Renal cortical epithelial cell (primary cell): Measurements from ENCODE around the gene PPP6R3. TPM values are rescaled to one million over a fixed set of nuclear protein-coding genes. Genes with fewer than 3 reads are reported as not detected.

Source experiments
- DNase-seq: peaks from one replicate; pipeline ENCODE4 v3.0.0-alpha.2; 2011; ENCODE audit warnings: low read depth
- total RNA-seq: library from RNA; depleted of rRNA; stranded (reverse); fragments of >200 nt; gene quantifications from 2 replicates; pipeline ENCODE4 v1.2.3, GENCODE V29; 2014

The PPP6R3 gene, protein sequence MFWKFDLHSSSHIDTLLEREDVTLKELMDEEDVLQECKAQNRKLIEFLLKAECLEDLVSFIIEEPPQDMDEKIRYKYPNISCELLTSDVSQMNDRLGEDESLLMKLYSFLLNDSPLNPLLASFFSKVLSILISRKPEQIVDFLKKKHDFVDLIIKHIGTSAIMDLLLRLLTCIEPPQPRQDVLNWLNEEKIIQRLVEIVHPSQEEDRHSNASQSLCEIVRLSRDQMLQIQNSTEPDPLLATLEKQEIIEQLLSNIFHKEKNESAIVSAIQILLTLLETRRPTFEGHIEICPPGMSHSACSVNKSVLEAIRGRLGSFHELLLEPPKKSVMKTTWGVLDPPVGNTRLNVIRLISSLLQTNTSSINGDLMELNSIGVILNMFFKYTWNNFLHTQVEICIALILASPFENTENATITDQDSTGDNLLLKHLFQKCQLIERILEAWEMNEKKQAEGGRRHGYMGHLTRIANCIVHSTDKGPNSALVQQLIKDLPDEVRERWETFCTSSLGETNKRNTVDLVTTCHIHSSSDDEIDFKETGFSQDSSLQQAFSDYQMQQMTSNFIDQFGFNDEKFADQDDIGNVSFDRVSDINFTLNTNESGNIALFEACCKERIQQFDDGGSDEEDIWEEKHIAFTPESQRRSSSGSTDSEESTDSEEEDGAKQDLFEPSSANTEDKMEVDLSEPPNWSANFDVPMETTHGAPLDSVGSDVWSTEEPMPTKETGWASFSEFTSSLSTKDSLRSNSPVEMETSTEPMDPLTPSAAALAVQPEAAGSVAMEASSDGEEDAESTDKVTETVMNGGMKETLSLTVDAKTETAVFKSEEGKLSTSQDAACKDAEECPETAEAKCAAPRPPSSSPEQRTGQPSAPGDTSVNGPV
- total RNA-seq, result 130 and 164 TPM in 2 replicates

DNA sequence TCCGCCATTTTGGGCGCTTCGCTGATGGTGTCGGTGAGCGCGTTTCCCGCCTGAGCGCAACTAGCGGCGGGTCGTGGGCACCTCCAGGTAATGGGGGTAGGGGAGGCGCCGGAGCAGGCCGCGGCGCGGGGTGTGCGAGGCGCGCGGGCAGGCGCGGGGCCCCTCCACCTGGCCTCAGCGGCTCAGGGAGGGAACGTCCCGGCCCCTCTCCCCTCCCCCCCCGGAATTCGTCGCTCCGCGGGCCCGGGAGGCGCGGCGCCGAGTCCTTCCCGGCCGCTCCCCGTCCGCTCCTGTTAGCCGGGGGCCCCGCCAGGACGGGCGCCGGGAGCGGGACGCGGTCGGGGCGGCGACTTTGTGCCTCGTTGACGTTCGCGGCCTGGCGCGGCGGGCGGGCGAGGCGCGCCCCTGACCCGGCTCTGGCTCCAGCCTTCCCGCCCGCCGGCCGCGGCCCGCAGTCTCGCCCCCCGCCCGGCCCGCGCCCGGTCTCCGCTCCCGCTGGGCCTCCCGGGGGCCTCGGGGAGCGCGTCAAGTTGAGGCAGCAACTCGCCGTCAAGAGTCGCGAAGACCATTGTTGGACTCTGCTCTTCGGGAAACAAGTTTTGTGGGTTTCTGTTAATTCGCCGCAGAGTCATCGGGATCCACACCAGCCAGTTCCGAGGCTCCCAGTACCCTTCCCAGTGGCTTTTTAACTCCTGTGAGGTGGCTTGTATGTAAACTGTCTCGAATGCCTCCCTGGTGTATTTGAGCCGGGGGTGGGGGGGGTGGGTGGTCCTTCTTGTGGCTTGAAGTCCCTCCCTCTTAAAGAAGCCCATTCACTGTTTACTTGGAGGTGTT, at the start of gene PPP6R3:
PPP6R3 (plus strand) TSS at position 12 of the 834 bp plus-strand sequence. CDS start 76,913 bp downstream, outside the sequence.
- peak; percentile 41 for DNase-seq

DNA sequence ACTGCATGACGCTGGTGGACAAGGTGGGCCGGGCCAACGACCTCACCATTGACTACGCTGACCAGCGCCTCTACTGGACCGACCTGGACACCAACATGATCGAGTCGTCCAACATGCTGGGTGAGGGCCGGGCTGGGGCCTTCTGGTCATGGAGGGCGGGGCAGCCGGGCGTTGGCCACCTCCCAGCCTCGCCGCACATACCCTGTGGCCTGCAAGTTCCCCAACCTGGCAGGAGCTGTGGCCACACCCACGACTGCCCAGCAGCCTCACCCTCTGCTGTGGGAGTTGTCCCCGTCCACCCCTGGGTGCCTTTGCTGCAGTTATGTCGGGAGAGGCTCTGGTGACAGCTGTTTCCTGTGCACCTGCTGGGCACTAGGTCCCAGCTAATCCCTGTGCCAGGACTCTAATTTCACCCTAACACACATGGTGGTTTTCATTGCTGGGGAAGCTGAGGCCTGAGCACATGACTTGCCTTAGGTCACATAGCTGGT, 49.0 kb upstream of the PPP6R3 start:
- no peak for DNase-seq

DNA sequence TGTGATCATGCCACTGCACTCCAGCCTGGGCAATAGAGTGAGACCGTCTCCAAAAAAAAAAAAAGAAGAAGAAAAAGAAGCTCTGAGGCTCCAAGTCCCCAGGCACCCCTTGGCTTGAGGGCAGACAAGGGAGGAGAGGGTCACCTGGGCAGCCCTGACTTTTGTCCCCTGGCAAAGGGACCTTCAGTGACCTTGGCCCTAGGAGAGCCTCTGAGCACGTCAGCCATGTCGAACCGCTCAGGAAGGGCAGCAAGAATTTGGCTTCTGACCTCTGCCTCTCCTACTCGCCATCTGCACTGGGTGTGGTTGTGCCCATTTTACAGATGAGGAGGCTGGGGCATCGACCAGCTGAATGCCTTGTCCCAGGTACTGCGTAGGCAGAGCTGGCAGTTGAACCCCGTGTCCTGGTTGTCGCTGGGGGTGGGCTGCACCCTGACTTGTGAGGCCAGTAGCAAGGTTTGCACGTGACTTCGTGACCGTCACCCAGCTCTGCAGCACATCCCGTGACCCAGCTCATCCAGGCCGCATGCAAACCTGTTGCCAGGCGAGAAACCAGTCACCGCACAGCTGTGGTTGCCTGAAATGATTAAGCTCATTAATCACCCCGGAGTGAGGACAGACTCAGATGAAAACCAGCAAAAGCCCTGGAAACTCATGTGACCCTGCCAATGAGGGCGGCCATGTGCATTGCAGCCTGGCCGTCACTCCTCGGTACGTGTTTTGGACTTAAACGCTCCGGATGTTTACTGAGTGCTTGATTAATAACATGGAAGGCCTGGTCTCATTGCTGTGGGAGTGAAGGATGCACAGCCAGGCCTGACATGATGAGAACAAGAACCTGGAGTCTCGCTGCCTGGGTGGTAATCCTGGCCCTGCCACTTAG, 47.7 kb upstream of the PPP6R3 start:
- DNase-seq, result no peak

DNA sequence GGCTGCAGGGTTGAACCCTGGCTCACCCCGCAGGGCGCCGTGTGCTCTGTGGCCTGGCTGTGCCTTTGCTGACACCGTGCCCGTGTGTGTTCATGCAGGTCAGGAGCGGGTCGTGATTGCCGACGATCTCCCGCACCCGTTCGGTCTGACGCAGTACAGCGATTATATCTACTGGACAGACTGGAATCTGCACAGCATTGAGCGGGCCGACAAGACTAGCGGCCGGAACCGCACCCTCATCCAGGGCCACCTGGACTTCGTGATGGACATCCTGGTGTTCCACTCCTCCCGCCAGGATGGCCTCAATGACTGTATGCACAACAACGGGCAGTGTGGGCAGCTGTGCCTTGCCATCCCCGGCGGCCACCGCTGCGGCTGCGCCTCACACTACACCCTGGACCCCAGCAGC, 47.0 kb upstream of the PPP6R3 start:
- no peak for DNase-seq

DNA sequence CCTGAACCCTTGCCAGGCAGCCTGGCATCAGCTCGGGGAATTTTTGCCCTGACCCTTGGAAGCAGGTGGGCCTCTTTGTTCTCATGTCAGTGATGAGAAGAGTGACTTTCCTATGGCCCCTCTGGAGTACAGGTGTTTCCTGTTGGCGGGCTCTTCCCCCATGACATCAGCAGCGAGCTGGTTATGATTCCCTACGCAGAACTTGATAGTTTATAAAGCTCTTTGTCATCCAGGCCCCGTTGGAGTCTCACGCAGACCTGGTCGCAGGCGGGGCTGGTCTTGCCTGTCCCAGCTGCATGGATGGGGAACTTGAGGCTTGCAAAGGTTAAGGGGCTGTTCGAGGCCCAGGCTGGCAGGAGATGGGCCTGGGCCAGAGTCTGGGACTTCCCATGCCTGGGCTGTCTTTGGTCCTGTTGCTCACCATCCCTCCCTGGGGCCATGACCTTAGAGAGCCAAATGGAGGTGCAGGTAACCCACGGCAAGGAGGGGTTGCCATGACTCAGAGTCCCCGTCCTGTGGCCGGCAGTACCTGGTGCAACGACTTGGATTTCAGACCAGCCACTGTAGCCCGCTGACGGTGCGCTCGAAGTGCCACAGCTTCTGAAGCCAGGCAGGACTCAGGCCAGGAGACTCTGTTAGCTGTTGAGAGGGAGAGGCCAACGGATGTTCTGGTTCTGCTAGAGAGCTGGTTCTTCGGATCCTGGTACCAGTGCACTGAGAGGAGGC, 45.9 kb upstream of the PPP6R3 start:
- no peak for DNase-seq

DNA sequence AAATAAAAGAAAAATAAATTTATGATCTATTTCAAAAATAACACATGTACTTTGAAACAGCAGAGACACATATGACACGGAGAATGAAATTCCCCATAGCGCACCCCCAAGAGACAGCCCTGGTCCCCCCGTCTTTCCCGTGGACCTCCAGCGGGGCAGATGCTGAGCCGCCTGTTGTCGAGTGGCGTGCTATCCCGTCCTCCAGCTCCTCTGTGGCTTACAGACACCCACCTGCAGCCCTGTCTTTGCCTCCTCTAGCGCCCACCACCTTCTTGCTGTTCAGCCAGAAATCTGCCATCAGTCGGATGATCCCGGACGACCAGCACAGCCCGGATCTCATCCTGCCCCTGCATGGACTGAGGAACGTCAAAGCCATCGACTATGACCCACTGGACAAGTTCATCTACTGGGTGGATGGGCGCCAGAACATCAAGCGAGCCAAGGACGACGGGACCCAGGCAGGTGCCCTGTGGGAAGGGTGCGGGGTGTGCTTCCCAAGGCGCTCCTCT, 44.4 kb upstream of the PPP6R3 start:
- DNase-seq, result no peak

DNA sequence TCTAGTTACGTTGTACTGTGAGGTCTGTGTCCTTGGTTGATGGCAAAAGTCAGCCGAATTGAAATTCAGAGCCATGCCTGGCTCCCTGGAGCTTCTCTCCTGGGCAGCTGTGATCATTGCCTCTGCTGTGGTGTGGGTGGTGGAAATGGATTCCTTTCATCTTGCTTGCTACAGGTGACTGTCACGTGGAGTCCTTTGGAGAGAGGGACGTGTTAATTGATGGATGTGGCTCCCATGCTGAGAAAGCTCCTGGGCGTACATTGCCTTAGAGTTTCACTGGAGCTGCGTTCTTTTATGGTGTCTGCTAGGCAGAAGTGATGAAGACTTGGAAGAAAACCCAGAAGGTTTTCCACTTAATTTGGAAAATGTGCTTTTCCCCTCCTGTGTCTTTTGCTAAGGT, 41.9 kb upstream of the PPP6R3 start:
- DNase-seq, result no peak

DNA sequence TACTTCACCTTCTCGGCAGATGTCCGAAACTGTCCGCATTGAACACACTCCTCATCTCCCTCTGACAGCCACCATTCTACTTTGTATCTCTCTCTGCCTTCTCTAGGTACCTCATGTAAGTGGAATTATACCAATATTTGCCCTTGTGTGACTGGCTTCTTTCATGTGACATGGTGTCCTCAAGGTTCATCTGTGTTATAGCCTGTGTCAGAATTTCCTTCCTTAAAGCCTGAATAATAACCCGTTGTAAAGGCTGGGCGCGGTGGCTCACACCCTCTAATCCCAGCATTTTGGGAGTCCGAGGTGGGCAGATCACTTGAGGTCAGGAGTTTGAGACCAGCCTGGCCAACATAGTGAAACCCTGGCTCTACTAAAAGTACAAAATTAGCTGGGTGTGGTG, 40.4 kb upstream of the PPP6R3 start:
- no peak for DNase-seq

DNA sequence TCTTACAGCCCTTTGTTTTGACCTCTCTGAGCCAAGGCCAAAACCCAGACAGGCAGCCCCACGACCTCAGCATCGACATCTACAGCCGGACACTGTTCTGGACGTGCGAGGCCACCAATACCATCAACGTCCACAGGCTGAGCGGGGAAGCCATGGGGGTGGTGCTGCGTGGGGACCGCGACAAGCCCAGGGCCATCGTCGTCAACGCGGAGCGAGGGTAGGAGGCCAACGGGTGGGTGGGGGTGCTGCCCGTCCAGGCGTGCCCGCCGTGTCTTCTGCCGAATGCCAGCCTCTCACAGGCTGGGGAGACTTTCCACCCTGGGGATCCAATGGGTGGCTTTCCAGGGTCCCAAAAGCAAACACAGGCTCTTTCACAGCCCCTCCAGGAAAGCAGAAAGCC, 37.1 kb upstream of the PPP6R3 start:
- DNase-seq, result no peak

DNA sequence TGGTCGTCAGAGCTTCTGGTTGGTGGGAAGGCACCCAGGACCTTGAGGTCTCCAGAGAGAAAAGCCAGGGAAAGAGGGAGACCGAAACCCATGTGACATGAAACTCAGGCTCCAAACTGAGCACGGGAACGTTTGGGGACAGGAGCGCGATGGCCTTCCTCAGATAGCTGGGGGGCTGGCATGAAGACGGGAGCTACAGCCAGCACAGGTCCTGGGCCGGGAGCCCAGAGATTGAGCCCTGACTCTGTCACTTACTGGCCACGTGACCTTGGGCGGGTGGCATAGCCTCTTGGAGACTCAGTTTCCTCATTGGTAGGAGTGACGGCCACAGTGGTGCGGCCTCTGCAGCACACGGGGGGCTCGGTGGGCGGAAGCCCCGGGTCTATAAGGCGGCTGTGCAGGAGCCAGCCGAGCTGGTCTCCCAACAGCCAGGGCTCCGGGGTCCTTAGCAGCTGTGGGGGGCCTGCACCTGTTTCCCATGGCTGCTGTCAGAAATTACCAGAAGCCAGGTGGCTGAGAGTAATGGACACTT, 36.4 kb upstream of the PPP6R3 start:
- DNase-seq, result no peak

DNA sequence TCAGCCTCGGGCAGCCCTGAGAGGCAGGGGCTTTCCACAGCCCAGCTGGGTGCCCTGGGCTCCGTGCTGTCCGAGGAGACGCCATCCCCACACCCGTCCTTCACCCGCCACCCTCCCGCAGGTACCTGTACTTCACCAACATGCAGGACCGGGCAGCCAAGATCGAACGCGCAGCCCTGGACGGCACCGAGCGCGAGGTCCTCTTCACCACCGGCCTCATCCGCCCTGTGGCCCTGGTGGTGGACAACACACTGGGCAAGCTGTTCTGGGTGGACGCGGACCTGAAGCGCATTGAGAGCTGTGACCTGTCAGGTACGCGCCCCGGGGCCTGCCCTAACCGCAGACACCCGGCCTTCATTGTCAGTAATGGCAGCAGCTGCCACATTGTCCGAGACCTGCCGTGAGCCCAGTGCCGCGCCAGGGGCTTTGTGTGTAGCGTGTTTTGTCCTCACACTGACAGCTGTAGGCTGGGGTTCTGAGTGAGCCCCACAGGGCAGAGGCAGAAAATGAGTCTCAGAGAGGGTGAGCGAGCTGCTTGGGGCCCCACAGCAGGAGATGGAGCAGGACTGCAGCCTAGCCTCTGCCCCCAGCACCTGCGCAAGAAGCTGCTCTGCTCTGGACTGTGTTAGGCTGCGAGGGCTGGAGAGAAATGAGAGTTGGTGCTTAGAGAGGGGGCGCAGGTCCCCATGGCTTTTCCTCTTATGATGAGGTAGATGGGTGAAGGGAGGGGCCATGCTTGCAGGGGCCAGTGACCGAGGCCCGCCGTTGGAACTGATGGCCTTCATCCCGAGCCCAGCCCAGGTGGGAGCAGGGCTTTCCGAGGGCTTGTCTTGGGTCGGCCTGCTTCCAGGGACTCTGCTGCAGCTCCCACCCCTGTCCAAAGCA, 35.3 kb upstream of the PPP6R3 start:
- DNase-seq, result no peak

DNA sequence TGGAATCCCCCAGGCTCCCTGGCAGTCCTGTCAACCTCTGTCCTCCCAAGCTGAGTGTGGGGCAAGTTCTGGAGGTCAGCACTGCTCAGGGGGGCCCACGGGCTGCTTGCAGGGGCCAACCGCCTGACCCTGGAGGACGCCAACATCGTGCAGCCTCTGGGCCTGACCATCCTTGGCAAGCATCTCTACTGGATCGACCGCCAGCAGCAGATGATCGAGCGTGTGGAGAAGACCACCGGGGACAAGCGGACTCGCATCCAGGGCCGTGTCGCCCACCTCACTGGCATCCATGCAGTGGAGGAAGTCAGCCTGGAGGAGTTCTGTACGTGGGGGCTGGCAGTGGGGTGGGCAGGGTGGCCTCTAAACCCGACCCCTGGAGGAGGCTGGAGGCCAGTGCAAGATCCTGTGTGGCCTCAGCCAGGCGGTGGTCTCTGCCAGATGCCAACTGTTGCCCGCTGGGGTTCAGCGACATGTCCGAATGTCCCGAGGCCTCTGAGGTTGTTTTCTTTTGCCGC, 34.6 kb upstream of the PPP6R3 start:
- DNase-seq, result no peak

DNA sequence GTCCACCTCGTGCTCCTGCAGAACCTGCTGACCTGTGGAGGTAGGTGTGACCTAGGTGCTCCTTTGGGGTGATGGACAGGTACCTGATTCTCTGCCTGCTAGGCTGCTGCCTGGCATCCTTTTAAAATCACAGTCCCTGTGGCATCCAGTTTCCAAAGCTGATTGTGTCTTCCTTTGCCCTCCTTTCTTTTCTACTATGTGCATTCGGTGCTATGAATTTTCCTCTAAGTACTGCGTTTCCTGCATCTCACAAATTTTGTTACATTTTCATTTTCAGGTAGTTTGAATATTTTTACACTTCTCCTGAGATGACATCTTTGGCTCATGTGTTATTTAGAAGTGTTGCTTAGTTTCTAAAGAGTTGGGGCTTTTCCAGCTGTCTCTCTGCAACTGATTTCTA, 30.9 kb upstream of the PPP6R3 start:
- DNase-seq, result no peak

DNA sequence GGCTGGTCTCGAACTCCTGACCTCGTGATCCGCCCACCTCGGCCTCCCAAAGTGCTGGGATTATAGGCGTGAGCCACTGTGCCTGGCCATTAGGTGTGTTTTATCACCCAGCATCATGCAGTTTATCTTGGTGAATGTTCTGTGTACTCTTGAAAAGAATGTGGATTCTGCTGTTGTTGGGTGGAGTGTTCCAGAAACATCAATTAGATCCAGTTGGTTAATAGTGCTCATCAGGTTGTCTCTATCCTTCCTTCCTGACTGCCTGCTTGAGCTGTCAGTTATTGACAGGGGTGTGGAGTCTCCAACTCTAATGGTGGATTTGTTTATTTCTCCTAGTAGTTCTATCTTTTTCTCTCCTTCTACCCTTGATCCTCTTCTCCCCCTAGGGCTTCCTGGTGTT, 30.2 kb upstream of the PPP6R3 start:
- DNase-seq, result peak; percentile 27

DNA sequence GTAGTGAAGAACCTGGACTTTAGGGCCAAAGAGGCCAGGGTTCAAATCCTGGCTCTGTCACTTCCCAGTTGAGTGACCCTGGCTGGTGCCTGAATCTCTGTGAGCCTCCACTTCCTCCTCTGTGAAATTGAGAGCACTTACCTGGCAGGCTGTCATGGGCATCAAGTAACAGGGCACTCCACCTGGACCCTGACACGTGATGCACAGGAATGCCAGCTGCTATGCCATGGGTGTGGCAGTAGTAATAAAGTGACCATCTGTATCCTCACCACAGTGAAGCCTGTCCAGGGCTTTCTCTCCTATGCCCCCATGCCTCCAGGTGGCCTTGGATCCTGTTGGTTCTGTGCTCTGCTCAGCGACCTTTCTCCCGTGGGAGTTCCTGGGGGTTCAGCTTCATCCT, 29.8 kb upstream of the PPP6R3 start:
- DNase-seq, result no peak

DNA sequence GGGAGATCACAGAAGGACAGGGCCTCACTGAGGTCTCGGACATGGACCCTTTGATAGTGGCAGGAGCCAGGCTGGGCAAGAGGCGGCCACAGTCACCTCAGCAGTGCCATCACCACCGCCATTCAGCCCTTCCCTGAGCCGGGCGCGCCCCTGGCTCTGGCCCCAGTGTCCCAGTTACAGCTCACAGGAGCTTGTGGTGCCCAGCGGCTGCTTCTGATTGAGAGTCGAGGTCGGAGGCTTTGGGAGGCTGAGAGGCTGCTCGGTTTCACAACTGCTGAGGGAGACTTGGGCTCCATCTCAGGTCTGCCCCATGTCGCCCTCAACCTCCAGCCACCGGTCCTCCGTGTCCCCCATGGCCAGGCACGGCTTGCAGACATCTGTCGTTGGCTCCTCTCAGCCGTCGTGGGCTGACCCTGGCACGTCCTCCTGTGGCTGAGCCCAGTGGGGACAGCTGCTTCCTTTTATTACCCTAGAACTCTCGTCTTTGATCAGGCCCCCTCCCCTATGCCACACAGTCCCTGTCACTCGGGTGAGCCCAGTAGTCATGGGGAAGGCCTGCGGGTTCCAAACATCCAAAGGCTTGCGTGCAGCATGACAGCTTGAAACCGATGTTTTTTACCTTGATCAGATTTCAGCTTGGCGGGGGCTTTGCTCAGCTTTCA, 28.4 kb upstream of the PPP6R3 start:
- no peak for DNase-seq

DNA sequence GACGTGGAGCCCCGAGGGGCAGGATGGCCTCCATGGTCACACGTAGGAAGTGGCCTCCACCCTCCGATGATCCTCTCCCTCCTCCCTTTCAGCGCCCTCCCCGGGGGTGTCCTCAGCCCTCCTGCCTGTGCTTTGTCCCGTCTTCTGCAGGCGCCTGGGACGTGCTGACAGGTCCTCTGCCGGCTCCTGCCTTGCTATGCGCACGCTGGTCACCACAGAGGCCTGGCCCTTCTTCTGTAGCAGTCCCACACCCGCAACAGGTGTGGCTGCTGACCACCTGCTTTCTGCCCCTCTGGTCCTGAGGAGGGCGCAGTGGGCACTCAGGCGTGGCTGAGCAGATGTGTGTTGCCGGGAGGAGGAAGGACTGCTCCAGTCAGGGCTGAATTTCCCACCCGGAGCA, 27.7 kb upstream of the PPP6R3 start:
- no peak for DNase-seq

DNA sequence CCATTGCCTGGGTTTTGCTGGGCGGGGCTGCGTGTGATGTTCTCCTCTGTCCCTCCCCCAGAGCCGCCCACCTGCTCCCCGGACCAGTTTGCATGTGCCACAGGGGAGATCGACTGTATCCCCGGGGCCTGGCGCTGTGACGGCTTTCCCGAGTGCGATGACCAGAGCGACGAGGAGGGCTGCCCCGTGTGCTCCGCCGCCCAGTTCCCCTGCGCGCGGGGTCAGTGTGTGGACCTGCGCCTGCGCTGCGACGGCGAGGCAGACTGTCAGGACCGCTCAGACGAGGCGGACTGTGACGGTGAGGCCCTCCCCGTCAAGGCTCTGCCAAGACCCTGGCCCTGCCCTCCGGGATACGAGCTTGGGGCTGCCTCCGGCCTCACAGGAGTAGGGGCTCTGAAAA, 27.0 kb upstream of the PPP6R3 start:
- no peak for DNase-seq
